Fibroblast of lung (primary cell): ENCODE data around the gene PCBP4. TPM values are rescaled to one million over a fixed set of nuclear protein-coding genes. Genes with fewer than 3 reads are reported as not detected.

Experiments used
- DNase-seq, 2 donors: peaks; one replicate each; pipeline versions ENCODE4 v3.0.0 to v3.0.0-alpha.2; 2010; ENCODE audit warnings: low read depth in 2 of 2
- H2AFZ ChIP-seq: 2 replicates; pipeline ENCODE4 v1.5.1; 2012; ENCODE audit warnings: low read length, control low read depth, inconsistent platforms
- H3K27ac ChIP-seq: 2 replicates; pipeline ENCODE4 v1.5.1; 2011; ENCODE audit warnings: low read length, control low read depth; ENCODE audit not compliant: insufficient read depth
- H3K27me3 ChIP-seq: 2 replicates; pipeline ENCODE4 v1.5.1; 2011; ENCODE audit warnings: mild to moderate bottlenecking, low read length; ENCODE audit not compliant: control insufficient read depth, insufficient read depth
- H3K36me3 ChIP-seq: 2 replicates; pipeline ENCODE4 v1.5.1; 2011; ENCODE audit warnings: low read length; ENCODE audit not compliant: control insufficient read depth, insufficient read depth
- H3K4me1 ChIP-seq: 2 replicates; pipeline ENCODE4 v1.5.1; 2011; ENCODE audit warnings: low read length; ENCODE audit not compliant: control insufficient read depth, insufficient read depth; ENCODE audit errors: extremely low read depth
- H3K4me2 ChIP-seq: 2 replicates; pipeline ENCODE4 v1.5.1; 2011; ENCODE audit warnings: low read length, control low read depth; ENCODE audit not compliant: insufficient read depth; ENCODE audit errors: extremely low read depth
- H3K4me3 ChIP-seq, 4 experiments: fragments of 200-600 bp in 1 of 4; sonication (generic) in 1 of 4; replicated peaks in 1 of 4; 2 replicates each; pipeline ENCODE4 v1.5.1; 2011 to 2016; ENCODE audit warnings: low read length in 4 of 4, low read depth in 3 of 4, mild to moderate bottlenecking in 3 of 4, control low read depth in 2 of 4, inconsistent platforms in 1 of 4, mixed read lengths in 1 of 4; ENCODE audit not compliant: insufficient read depth in 1 of 4; ENCODE audit errors: control extremely low read depth in 1 of 4
- H3K79me2 ChIP-seq: 2 replicates; pipeline ENCODE4 v1.5.1; 2012; ENCODE audit warnings: mild to moderate bottlenecking, low read length, inconsistent platforms; ENCODE audit not compliant: control insufficient read depth, insufficient read depth
- H3K9ac ChIP-seq: 2 replicates; pipeline ENCODE4 v1.5.1; 2011; ENCODE audit warnings: mild to moderate bottlenecking, low read length, control low read depth; ENCODE audit not compliant: insufficient read depth
- H3K9me3 ChIP-seq: 2 replicates; pipeline ENCODE4 v1.5.1; 2012; ENCODE audit warnings: low read depth, low read length; ENCODE audit not compliant: control insufficient read depth, insufficient read depth
- H4K20me1 ChIP-seq: 2 replicates; pipeline ENCODE4 v1.5.1; 2011; ENCODE audit warnings: low read length; ENCODE audit not compliant: control insufficient read depth, insufficient read depth; ENCODE audit errors: extremely low read depth
- CTCF ChIP-seq, 2 donors: IDR thresholded peaks in 1 of 2; conservative IDR thresholded peaks in 1 of 2; 1 replicate in 1 of 2; 2 replicates in 1 of 2; pipeline ENCODE4 v1.5.1; 2011 to 2012; ENCODE audit warnings: low read length in 2 of 2, control low read depth in 1 of 2, inconsistent platforms in 1 of 2, low read depth in 1 of 2, mild to moderate bottlenecking in 1 of 2
- EZH2 ChIP-seq: IDR thresholded peaks from 2 replicates; pipeline ENCODE4 v1.5.1; 2012; ENCODE audit warnings: low read length, control low read depth, mild to moderate bottlenecking; ENCODE audit errors: missing control alignments
- polyA plus RNA-seq, 2 donors: library from polyadenylated mRNA; depleted of rRNA in 1 of 2; stranded (reverse) in 1 of 2; unstranded in 1 of 2; fragments of >200 nt; gene quantifications; 2 replicates each; pipeline ENCODE4 v1.2.1, GENCODE V29; 2011 to 2012; ENCODE audit warnings: missing spikeins in 1 of 2
- total RNA-seq: library from RNA; depleted of rRNA; stranded (reverse); fragments of >200 nt; gene quantifications from 2 replicates; pipeline ENCODE4 v1.2.1, GENCODE V29; 2014

PCBP4 gene
- total and polyA plus RNA-seq, 2 donors (not counting 1 experiment from before 2014, with no cell fraction given) = 40.2 to 46.2 TPM

GRCh38 chr3:51949121-51949520, 18.1 kb downstream of the PCBP4 start:
- Histone ChIP-seq H3K27me3 (no peaks in the 10 kb centered on the region), H3K9ac (no peak overlapping the region), H3K79me2 (no peaks in the 10 kb centered on the region), H3K4me1 (no peaks in the 10 kb centered on the region), H3K36me3 (peaks cover 3% of the 10 kb centered on the region), H3K27ac (no peak overlapping the region), H3K4me3 (no peak overlapping the region), H3K4me2 (no peak overlapping the region), H2AFZ (no peak overlapping the region), H4K20me1 (no peaks in the 10 kb centered on the region), H3K9me3 (no peaks in the 10 kb centered on the region)
- DNase-seq = no peak
- TF ChIP-seq CTCF (conservative IDR thresholded peaks at IDR 0.05 in 1 of 2, IDR thresholded peaks at IDR 0.05 in 1 of 2; ENCODE audit: low read depth in 1 of 2, low read length in 2 of 2) = no peak
- no peak for TF ChIP-seq EZH2

GRCh38 chr3:51948016-51948580, 19.2 kb downstream of the PCBP4 start:
- H3K4me2 ChIP-seq = no peak overlapping the region
- no peaks in the 10 kb centered on the region for H3K79me2 ChIP-seq
- H4K20me1 ChIP-seq = no peaks in the 10 kb centered on the region
- no peak overlapping the region for H2AFZ ChIP-seq
- H3K4me1 ChIP-seq = peaks cover 3% of the 10 kb centered on the region
- TF ChIP-seq EZH2 = no peak
- TF ChIP-seq CTCF (conservative IDR thresholded peaks at IDR 0.05 in 1 of 2, IDR thresholded peaks at IDR 0.05 in 1 of 2; ENCODE audit: low read depth in 1 of 2, low read length in 2 of 2) = no peak
- DNase-seq = no peak
- H3K9ac ChIP-seq = no peak overlapping the region
- no peaks in the 10 kb centered on the region for H3K9me3 ChIP-seq
- no peak overlapping the region for H3K4me3 ChIP-seq
- no peak overlapping the region for H3K27ac ChIP-seq
- no peaks in the 10 kb centered on the region for H3K27me3 ChIP-seq
- H3K36me3 ChIP-seq = peaks cover 3% of the 10 kb centered on the region

- Histone ChIP-seq H3K27ac (no peak overlapping the region), H2AFZ (no peak overlapping the region), H3K36me3 (peaks cover 3% of the 10 kb centered on the region), H3K4me3 (no peak overlapping the region), H3K27me3 (no peaks in the 10 kb centered on the region), H3K9me3 (no peaks in the 10 kb centered on the region), H3K79me2 (no peaks in the 10 kb centered on the region), H4K20me1 (no peaks in the 10 kb centered on the region), H3K9ac (no peak overlapping the region), H3K4me1 (peaks cover 10% of the 10 kb centered on the region), H3K4me2 (no peak overlapping the region)
- TF ChIP-seq CTCF (conservative IDR thresholded peaks at IDR 0.05 in 1 of 2, IDR thresholded peaks at IDR 0.05 in 1 of 2; ENCODE audit: low read depth in 1 of 2, low read length in 2 of 2) = no peak
- DNase-seq = no peak
These were observed 19.9 kb downstream of the PCBP4 start for GRCh38 chr3:51947215-51947900.
